Neural cell (in vitro differentiated cells): Measurements from ENCODE around the gene ZNF362. TPM values are rescaled to one million over a fixed set of nuclear protein-coding genes. Genes with fewer than 3 reads are reported as not detected.

ENCODE experiments used
- H2AFZ ChIP-seq: fragments of 200-600, 300-800 bp; sonication (generic), shearing (Covaris generic); 2 replicates; pipeline ENCODE4 v1.6.0; 2014; ENCODE audit warnings: low read depth, mild to moderate bottlenecking, antibody characterized with exemption, low read length, moderate library complexity
- H3F3A ChIP-seq: fragments of 200-600 bp; shearing (Covaris generic); 2 replicates; pipeline ENCODE4 v1.6.1; 2016; ENCODE audit warnings: mild to moderate bottlenecking, moderate library complexity, mixed read lengths, antibody characterized with exemption, low read length; ENCODE audit not compliant: insufficient read depth, poor library complexity, severe bottlenecking
- H3K27ac ChIP-seq: fragments of 200-600, 300-800 bp; sonication (generic), shearing (Covaris generic); 2 replicates; pipeline ENCODE4 v1.5.1; 2014; ENCODE audit warnings: mild to moderate bottlenecking, low read length, moderate library complexity
- H3K27me3 ChIP-seq: fragments of 300-800, 200-600 bp; sonication (generic), shearing (Covaris generic); 2 replicates; pipeline ENCODE4 v1.6.0; 2014; ENCODE audit warnings: mild to moderate bottlenecking, low read depth, low read length, moderate library complexity; ENCODE audit not compliant: insufficient read depth
- H3K36me3 ChIP-seq: fragments of 300-800, 200-600 bp; sonication (generic), shearing (Covaris generic); 2 replicates; pipeline ENCODE4 v1.5.1; 2014; ENCODE audit warnings: mild to moderate bottlenecking, antibody characterized with exemption, low read length, moderate library complexity; ENCODE audit not compliant: insufficient read depth
- H3K4me2 ChIP-seq: fragments of 300-800, 200-600 bp; sonication (generic), shearing (Covaris generic); 2 replicates; pipeline ENCODE4 v1.6.0; 2014; ENCODE audit warnings: mild to moderate bottlenecking, low read length
- H3K4me3 ChIP-seq: fragments of 300-800, 200-600 bp; sonication (generic), shearing (Covaris generic); 2 replicates; pipeline ENCODE4 v1.5.1; 2014; ENCODE audit warnings: mild to moderate bottlenecking, low read length, moderate library complexity
- H3K79me2 ChIP-seq: fragments of 200-600 bp; shearing (Covaris generic); replicated peaks from 2 replicates; pipeline ENCODE4 v1.6.0; 2014; ENCODE audit warnings: mild to moderate bottlenecking, low read length, moderate library complexity; ENCODE audit not compliant: insufficient read depth
- H3K9ac ChIP-seq: fragments of 300-800, 200-600 bp; sonication (generic), shearing (Covaris generic); 2 replicates; pipeline ENCODE4 v1.6.1; 2016; ENCODE audit warnings: mild to moderate bottlenecking, low read length, mixed read lengths
- H3K9me2 ChIP-seq: fragments of 200-600 bp; shearing (Covaris generic); 2 replicates; pipeline ENCODE4 v1.6.1; 2016; ENCODE audit warnings: mild to moderate bottlenecking, low read length, mixed read lengths; ENCODE audit not compliant: insufficient read depth
- H3K9me3 ChIP-seq: fragments of 200-600, 300-800 bp; sonication (generic), shearing (Covaris generic); 2 replicates; pipeline ENCODE4 v1.6.1; 2016; ENCODE audit warnings: mild to moderate bottlenecking, mixed run types, low read length, moderate library complexity, mixed read lengths
- H4K20me1 ChIP-seq: fragments of 200-600 bp; shearing (Covaris generic); 2 replicates; pipeline ENCODE4 v1.6.1; 2016; ENCODE audit warnings: mild to moderate bottlenecking, mixed run types; ENCODE audit not compliant: insufficient read depth
- EP300 ChIP-seq: fragments of 450-650 bp; conservative IDR thresholded peaks from 2 replicates; pipeline ENCODE4 v1.6.1; 2014; ENCODE audit warnings: antibody characterized with exemption, mild to moderate bottlenecking, moderate library complexity; ENCODE audit not compliant: poor library complexity, severe bottlenecking
- EZH2 ChIP-seq: fragments of 200-600, 300-800 bp; shearing (Covaris generic), sonication (generic); IDR thresholded peaks from 2 replicates; pipeline ENCODE4 v1.6.1; 2014; ENCODE audit warnings: antibody characterized with exemption, low read length, borderline replicate concordance, mild to moderate bottlenecking; ENCODE audit not compliant: insufficient read depth, poor library complexity, severe bottlenecking
- MXI1 ChIP-seq: fragments of 450-650 bp; conservative IDR thresholded peaks from 2 replicates; pipeline ENCODE4 v1.6.1; 2014; ENCODE audit warnings: antibody characterized with exemption, mild to moderate bottlenecking; ENCODE audit not compliant: poor library complexity, severe bottlenecking
- POLR2AphosphoS5 ChIP-seq: IDR thresholded peaks from 2 replicates; pipeline ENCODE4 v1.6.1; 2012
- RAD21 ChIP-seq: fragments of 450-650 bp; conservative IDR thresholded peaks from 2 replicates; pipeline ENCODE4 v1.6.1; 2014; ENCODE audit warnings: antibody characterized with exemption, mild to moderate bottlenecking, moderate library complexity
- SMC3 ChIP-seq: fragments of 450-650 bp; conservative IDR thresholded peaks from 2 replicates; pipeline ENCODE4 v1.6.1; 2014; ENCODE audit warnings: antibody characterized with exemption, mild to moderate bottlenecking, moderate library complexity; ENCODE audit not compliant: poor library complexity
- TAF1 ChIP-seq: IDR thresholded peaks from 2 replicates; pipeline ENCODE4 v1.6.1; 2012; ENCODE audit warnings: low read depth
- polyA plus RNA-seq: library from polyadenylated mRNA; depleted of rRNA; stranded (reverse); fragments of >200 nt; gene quantifications from 2 replicates; pipeline ENCODE4 v1.2.3, GENCODE V29; 2014
- TF ChIP-seq, protein P1 (sequence below): fragments of 450-650 bp; IDR thresholded peaks from 2 replicates; pipeline ENCODE4 v1.5.1; 2014; ENCODE audit warnings: antibody characterized with exemption, mild to moderate bottlenecking, moderate library complexity; ENCODE audit not compliant: poor library complexity, severe bottlenecking
- TF ChIP-seq, protein P2 (sequence below): IDR thresholded peaks from 2 replicates; pipeline ENCODE4 v1.6.1; 2012; ENCODE audit warnings: borderline replicate concordance

The ZNF362 gene
- polyA plus RNA-seq, 1 donor from 2014 or later, result 17.6 TPM

DNA sequence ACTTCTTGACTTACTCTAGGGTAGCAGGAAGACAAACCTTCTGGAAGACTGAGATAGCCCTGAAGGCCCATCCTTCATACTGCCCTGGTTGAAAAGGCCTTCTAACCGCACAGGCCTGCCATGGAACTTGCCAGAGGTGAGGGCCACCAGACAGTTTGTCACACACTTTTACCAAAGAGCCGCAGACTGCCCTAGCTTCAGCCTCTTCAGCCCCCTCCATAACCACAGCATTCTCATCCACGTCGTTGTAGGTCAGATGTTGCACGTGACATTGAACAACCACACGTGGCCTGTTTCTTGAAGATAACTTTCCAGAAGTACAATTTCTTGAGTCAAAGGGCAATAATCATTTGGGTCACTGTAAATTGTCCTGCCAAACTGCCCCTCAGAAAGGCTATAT lies 18.9 kb downstream of the ZNF362 start:
- Histone ChIP-seq H3K9me3 (no peaks in the 10 kb centered on the region), H3K27me3 (no peaks in the 10 kb centered on the region), H3K9me2 (no peaks in the 10 kb centered on the region), H3K4me2 (no peak overlapping the region), H2AFZ (no peak overlapping the region), H3K9ac (no peak overlapping the region), H3K79me2 (peaks cover 8% of the 10 kb centered on the region), H4K20me1 (no peaks in the 10 kb centered on the region), H3K27ac (no peak overlapping the region), H3F3A (no peaks in the 10 kb centered on the region), H3K4me3 (no peak overlapping the region), H3K36me3 (no peaks in the 10 kb centered on the region)
- no peak for TF ChIP-seq EP300

DNA sequence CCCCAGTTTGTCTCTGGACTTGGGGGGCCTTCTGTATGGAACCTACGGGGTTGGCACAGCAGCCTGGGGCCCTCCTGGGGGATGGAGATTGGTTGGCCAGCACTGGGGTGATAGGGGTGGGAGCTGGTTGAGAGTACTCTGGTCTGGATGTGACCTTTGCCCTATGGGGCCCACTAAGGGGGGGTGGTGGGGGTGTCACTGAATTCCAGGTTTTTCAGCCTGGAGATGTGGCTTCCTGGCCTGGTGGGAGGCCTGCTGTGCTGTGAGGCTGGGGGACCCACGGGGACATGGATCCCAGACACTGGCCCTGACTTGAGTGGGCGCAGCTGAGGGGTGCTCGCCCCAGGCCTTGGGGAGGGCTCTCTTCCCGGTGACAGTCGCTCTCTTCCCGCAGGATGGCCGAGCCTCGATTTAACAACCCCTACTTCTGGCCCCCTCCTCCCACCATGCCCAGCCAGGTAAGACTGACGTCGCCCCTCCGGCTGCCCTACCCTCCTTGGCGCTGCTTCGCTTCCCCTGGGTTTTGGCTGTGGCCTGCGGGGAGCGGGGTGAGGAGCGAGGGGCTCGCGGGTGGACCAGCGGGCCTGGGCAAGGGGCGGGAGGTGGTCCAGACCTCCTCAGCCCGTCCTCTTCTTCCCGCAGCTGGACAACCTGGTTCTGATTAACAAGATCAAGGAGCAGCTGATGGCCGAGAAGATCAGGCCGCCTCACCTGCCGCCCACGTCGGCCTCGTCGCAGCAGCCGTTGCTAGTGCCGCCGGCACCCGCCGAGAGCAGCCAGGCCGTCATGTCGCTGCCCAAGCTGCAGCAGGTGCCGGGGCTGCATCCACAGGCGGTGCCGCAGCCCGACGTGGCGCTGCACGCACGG lies 19.6 kb downstream of the ZNF362 start:
- no peak overlapping the region for H3K27ac ChIP-seq
- no peak for TF ChIP-seq SMC3
- H3K79me2 ChIP-seq, result peaks cover 6% of the 10 kb centered on the region
- no peak overlapping the region for H3K4me2 ChIP-seq
- H3K4me3 ChIP-seq, result no peak overlapping the region
- no peaks in the 10 kb centered on the region for H3K9me3 ChIP-seq
- H3K27me3 ChIP-seq, result no peaks in the 10 kb centered on the region
- H2AFZ ChIP-seq, result no peak overlapping the region
- H3F3A ChIP-seq, result no peaks in the 10 kb centered on the region
- H4K20me1 ChIP-seq, result no peaks in the 10 kb centered on the region
- H3K9me2 ChIP-seq, result no peaks in the 10 kb centered on the region
- no peaks in the 10 kb centered on the region for H3K36me3 ChIP-seq
- no peak overlapping the region for H3K9ac ChIP-seq

DNA sequence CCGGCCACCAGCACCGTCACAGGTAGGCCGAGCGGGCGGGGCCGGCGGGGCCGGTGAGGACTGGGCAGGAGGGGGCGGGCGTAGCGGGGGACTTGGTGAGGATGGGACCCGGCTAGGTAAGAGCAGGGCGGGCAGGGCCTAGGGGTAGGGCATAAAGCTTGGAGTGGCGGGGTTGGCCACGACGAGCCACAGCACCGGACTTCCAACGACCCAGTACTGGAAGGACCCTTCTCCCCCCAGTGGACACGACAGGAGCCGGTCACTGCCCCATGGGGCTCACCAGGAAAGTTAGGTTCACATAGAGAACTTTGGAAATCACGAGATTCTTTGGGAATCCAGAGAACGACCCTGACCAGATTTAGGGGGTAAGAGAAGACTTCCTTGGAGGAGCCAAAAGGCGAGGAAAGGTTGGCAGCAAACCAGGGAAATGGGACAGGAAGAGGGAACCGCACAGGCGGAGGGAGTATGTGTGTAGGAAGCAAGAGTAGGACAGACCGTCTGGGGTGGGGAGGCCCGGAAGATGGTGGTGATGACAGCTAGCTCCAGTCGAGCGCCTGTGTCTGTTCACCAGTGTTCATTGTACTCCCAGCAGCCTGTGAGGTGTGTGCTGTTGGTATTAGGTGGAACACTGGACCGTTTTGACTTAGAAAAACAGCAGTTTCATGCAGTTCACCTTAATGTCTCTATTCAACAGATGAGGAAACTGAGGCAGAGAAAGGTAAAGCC lies 20.4 kb downstream of the ZNF362 start:
- Histone ChIP-seq H3K27ac (no peak overlapping the region), H3F3A (no peaks in the 10 kb centered on the region)
- TF ChIP-seq EZH2 (no peak), RAD21 (no peak), SMC3 (no peak), POLR2AphosphoS5 (no peak), TAF1 (no peak), MXI1 (no peak), EP300 (no peak)
- TF ChIP-seq, protein P1, sequence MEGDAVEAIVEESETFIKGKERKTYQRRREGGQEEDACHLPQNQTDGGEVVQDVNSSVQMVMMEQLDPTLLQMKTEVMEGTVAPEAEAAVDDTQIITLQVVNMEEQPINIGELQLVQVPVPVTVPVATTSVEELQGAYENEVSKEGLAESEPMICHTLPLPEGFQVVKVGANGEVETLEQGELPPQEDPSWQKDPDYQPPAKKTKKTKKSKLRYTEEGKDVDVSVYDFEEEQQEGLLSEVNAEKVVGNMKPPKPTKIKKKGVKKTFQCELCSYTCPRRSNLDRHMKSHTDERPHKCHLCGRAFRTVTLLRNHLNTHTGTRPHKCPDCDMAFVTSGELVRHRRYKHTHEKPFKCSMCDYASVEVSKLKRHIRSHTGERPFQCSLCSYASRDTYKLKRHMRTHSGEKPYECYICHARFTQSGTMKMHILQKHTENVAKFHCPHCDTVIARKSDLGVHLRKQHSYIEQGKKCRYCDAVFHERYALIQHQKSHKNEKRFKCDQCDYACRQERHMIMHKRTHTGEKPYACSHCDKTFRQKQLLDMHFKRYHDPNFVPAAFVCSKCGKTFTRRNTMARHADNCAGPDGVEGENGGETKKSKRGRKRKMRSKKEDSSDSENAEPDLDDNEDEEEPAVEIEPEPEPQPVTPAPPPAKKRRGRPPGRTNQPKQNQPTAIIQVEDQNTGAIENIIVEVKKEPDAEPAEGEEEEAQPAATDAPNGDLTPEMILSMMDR, result no peak
- TF ChIP-seq, protein P2, sequence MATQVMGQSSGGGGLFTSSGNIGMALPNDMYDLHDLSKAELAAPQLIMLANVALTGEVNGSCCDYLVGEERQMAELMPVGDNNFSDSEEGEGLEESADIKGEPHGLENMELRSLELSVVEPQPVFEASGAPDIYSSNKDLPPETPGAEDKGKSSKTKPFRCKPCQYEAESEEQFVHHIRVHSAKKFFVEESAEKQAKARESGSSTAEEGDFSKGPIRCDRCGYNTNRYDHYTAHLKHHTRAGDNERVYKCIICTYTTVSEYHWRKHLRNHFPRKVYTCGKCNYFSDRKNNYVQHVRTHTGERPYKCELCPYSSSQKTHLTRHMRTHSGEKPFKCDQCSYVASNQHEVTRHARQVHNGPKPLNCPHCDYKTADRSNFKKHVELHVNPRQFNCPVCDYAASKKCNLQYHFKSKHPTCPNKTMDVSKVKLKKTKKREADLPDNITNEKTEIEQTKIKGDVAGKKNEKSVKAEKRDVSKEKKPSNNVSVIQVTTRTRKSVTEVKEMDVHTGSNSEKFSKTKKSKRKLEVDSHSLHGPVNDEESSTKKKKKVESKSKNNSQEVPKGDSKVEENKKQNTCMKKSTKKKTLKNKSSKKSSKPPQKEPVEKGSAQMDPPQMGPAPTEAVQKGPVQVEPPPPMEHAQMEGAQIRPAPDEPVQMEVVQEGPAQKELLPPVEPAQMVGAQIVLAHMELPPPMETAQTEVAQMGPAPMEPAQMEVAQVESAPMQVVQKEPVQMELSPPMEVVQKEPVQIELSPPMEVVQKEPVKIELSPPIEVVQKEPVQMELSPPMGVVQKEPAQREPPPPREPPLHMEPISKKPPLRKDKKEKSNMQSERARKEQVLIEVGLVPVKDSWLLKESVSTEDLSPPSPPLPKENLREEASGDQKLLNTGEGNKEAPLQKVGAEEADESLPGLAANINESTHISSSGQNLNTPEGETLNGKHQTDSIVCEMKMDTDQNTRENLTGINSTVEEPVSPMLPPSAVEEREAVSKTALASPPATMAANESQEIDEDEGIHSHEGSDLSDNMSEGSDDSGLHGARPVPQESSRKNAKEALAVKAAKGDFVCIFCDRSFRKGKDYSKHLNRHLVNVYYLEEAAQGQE, result no peak

More for the DNA sequence above, 20.4 kb downstream of the ZNF362 start:
- Histone ChIP-seq H3K4me2 (no peak overlapping the region), H2AFZ (no peak overlapping the region), H3K79me2 (peaks cover 6% of the 10 kb centered on the region), H3K9ac (no peak overlapping the region), H3K4me3 (no peak overlapping the region), H3K27me3 (no peaks in the 10 kb centered on the region), H4K20me1 (no peaks in the 10 kb centered on the region), H3K36me3 (peaks cover 4% of the 10 kb centered on the region), H3K9me2 (no peaks in the 10 kb centered on the region), H3K9me3 (no peaks in the 10 kb centered on the region)
